HG03575 (cell line): ENCODE measurements around the gene PAPPA.

ENCODE experiments used
- ATAC-seq: cut with Tn5 transposase; IDR thresholded peaks from one replicate; pipeline ENCODE4 v1.9.1; 2021; ENCODE audit not compliant: unreplicated experiment, insufficient number of reproducible peaks, low FRiP score; ENCODE audit errors: extremely low read depth

PAPPA gene

GRCh38 chr9:116298878-116299391 is 145.3 kb downstream of the PAPPA start:
- no peak for ATAC-seq

GRCh38 chr9:116300360-116300870 is 146.8 kb downstream of the PAPPA start:
- no peak for ATAC-seq

- ATAC-seq = no peak
Measured at GRCh38 chr9:116303270-116303669, 149.7 kb downstream of the PAPPA start.

GRCh38 chr9:116303886-116304538 is 150.4 kb downstream of the PAPPA start:
- ATAC-seq = no peak

- ATAC-seq = no peak
Measured at GRCh38 chr9:116304761-116305160, 151.2 kb downstream of the PAPPA start.

GRCh38 chr9:116308076-116308475 is 154.5 kb downstream of the PAPPA start:
- no peak for ATAC-seq

- ATAC-seq = no peak
Measured at GRCh38 chr9:116309900-116310611, 156.5 kb downstream of the PAPPA start.

- no peak for ATAC-seq
Measured at GRCh38 chr9:116312221-116312620, 158.6 kb downstream of the PAPPA start.

GRCh38 chr9:116313638-116314037 is 160.0 kb downstream of the PAPPA start:
- ATAC-seq = no peak

GRCh38 chr9:116316246-116316645 is 162.7 kb downstream of the PAPPA start:
- no peak for ATAC-seq

GRCh38 chr9:116317503-116317902 is 163.9 kb downstream of the PAPPA start:
- ATAC-seq = no peak

GRCh38 chr9:116318468-116319374 is 165.1 kb downstream of the PAPPA start:
- ATAC-seq = no peak

- ATAC-seq = no peak
Measured at GRCh38 chr9:116319480-116319879, 165.9 kb downstream of the PAPPA start.

- ATAC-seq = no peak
Measured at GRCh38 chr9:116320290-116320689, 166.7 kb downstream of the PAPPA start.

GRCh38 chr9:116322521-116322920 is 168.9 kb downstream of the PAPPA start:
- no peak for ATAC-seq

GRCh38 chr9:116323012-116323411 is 169.4 kb downstream of the PAPPA start:
- no peak for ATAC-seq

GRCh38 chr9:116323571-116323970 is 170.0 kb downstream of the PAPPA start:
- ATAC-seq = no peak

GRCh38 chr9:116325924-116326323 is 172.3 kb downstream of the PAPPA start:
- ATAC-seq = no peak

GRCh38 chr9:116327701-116328405 is 174.3 kb downstream of the PAPPA start:
- ATAC-seq = no peak
